Endothelial cell (in vitro differentiated cells): Measurements from ENCODE around the gene TTC7B. TPM values are rescaled to one million over a fixed set of nuclear protein-coding genes. Genes with fewer than 3 reads are reported as not detected.

Source experiments
- DNase-seq: peaks from one replicate; pipeline ENCODE4 v3.0.0; 2021; ENCODE audit warnings: low spot score
- H3K27ac Mint-ChIP-seq: one replicate; pipeline ENCODE4 v1.8.0; 2021; ENCODE audit warnings: mixed read lengths, inconsistent platforms; ENCODE audit not compliant: unreplicated experiment
- H3K27me3 Mint-ChIP-seq: one replicate; pipeline ENCODE4 v1.8.0; 2021; ENCODE audit warnings: mild to moderate bottlenecking, moderate library complexity, mixed read lengths, inconsistent platforms; ENCODE audit not compliant: unreplicated experiment
- H3K36me3 Mint-ChIP-seq: one replicate; pipeline ENCODE4 v1.8.0; 2021; ENCODE audit warnings: mild to moderate bottlenecking, low read depth, mixed read lengths, inconsistent platforms; ENCODE audit not compliant: unreplicated experiment
- H3K4me1 Mint-ChIP-seq: one replicate; pipeline ENCODE4 v1.8.0; 2021; ENCODE audit warnings: mild to moderate bottlenecking, mixed read lengths, inconsistent platforms; ENCODE audit not compliant: unreplicated experiment
- H3K4me3 Mint-ChIP-seq: one replicate; pipeline ENCODE4 v1.8.0; 2021; ENCODE audit warnings: mild to moderate bottlenecking, mixed read lengths, inconsistent platforms; ENCODE audit not compliant: unreplicated experiment
- H3K9me3 Mint-ChIP-seq: one replicate; pipeline ENCODE4 v1.8.0; 2021; ENCODE audit warnings: mixed read lengths, inconsistent platforms; ENCODE audit not compliant: unreplicated experiment
- total RNA-seq: library from RNA; stranded (reverse); fragmentation: NEBNext Ultra II Directional; extraction: Animal tissue kit (Norgen Biotek cat#: 25700); gene quantifications from one replicate; pipeline ENCODE4 v1.2.1, GENCODE V29; 2021; ENCODE audit not compliant: unreplicated experiment
- TF ChIP-seq, protein P1 (sequence below): fragments of 200-600 bp; sonication (generic); IDR thresholded peaks from one replicate; pipeline ENCODE4 v1.5.0; 2021; ENCODE audit warnings: antibody characterized with exemption; ENCODE audit not compliant: unreplicated experiment

The TTC7B gene
- total RNA-seq, 1 donor from 2014 or later = 93.5 TPM

- Mint-ChIP-seq H3K27ac (no peak overlapping the region), H3K27me3 (peaks cover 6% of the 10 kb centered on the region), H3K4me3 (no peak overlapping the region)
Measured at GRCh38 chr14:90791486-90791885, 24.7 kb downstream of the TTC7B start.

GRCh38 chr14:90788031-90788430, 28.2 kb downstream of the TTC7B start:
- H3K27me3 Mint-ChIP-seq = peaks cover 8% of the 10 kb centered on the region
- H3K9me3 Mint-ChIP-seq = no peaks in the 10 kb centered on the region
- H3K27ac Mint-ChIP-seq = no peak overlapping the region
- no peak for DNase-seq
- TF ChIP-seq, protein P1, sequence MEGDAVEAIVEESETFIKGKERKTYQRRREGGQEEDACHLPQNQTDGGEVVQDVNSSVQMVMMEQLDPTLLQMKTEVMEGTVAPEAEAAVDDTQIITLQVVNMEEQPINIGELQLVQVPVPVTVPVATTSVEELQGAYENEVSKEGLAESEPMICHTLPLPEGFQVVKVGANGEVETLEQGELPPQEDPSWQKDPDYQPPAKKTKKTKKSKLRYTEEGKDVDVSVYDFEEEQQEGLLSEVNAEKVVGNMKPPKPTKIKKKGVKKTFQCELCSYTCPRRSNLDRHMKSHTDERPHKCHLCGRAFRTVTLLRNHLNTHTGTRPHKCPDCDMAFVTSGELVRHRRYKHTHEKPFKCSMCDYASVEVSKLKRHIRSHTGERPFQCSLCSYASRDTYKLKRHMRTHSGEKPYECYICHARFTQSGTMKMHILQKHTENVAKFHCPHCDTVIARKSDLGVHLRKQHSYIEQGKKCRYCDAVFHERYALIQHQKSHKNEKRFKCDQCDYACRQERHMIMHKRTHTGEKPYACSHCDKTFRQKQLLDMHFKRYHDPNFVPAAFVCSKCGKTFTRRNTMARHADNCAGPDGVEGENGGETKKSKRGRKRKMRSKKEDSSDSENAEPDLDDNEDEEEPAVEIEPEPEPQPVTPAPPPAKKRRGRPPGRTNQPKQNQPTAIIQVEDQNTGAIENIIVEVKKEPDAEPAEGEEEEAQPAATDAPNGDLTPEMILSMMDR = no peak
- H3K36me3 Mint-ChIP-seq = peaks cover 13% of the 10 kb centered on the region
- no peak overlapping the region for H3K4me3 Mint-ChIP-seq
- peaks cover 9% of the 10 kb centered on the region for H3K4me1 Mint-ChIP-seq

More at GRCh38 chr14:90791486-90791885, 24.7 kb downstream of the TTC7B start:
- Mint-ChIP-seq H3K4me1 (peaks cover 17% of the 10 kb centered on the region), H3K9me3 (no peaks in the 10 kb centered on the region), H3K36me3 (no peaks in the 10 kb centered on the region)
- TF ChIP-seq, protein P1 = no peak
- no peak for DNase-seq

GRCh38 chr14:90785876-90786450, 30.3 kb downstream of the TTC7B start:
- no peak overlapping the region for H3K4me3 Mint-ChIP-seq
- peaks cover 8% of the 10 kb centered on the region for H3K4me1 Mint-ChIP-seq
- peaks cover 10% of the 10 kb centered on the region for H3K27me3 Mint-ChIP-seq
- DNase-seq = no peak
- no peak overlapping the region for H3K27ac Mint-ChIP-seq
- no peaks in the 10 kb centered on the region for H3K9me3 Mint-ChIP-seq
- peaks cover 20% of the 10 kb centered on the region for H3K36me3 Mint-ChIP-seq
- TF ChIP-seq, protein P1 = no peak

- Mint-ChIP-seq H3K4me1 (peaks cover 8% of the 10 kb centered on the region), H3K4me3 (peak overlapping the region; percentile 24), H3K9me3 (no peaks in the 10 kb centered on the region), H3K27me3 (peaks cover 10% of the 10 kb centered on the region), H3K27ac (peak overlapping the region; percentile 3), H3K36me3 (peaks cover 25% of the 10 kb centered on the region)
- TF ChIP-seq, protein P1 = no peak
- no peak for DNase-seq
Measured at GRCh38 chr14:90785471-90785870, 30.8 kb downstream of the TTC7B start.

DNA sequence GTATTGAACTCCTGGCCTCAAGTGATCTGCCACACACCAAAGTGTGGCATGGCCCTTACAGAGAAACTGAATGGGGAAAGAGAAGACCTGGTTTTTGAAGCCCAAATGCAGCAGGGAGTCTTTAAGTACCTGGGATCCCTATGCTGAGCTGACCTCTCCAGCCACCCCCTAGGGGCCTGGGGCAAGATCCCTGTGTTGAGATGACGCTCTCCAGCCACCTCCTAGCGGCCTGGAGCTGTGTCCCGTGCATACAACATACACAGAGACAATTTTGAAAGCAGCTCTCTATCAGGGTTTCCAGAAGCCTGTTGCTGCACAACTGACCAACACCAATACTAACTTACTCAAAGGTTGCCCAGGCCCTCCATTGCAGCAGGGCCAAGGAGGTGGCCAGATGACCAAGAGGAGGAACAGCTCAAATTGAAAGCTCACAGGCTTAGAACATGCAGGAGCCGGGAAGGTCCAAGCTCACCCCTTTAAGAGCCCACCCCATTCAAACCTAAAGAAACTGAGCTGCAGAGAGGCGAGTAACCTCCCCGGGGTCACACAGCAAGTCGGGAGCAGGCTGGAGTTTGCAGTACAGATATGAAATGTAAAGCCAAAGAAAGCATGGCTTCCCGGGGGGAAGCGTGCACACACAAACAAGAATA, 31.5 kb downstream of the TTC7B start:
- TF ChIP-seq, protein P1 = no peak
- H3K4me1 Mint-ChIP-seq = peaks cover 8% of the 10 kb centered on the region
- peaks cover 32% of the 10 kb centered on the region for H3K36me3 Mint-ChIP-seq

More for the DNA sequence above, 31.5 kb downstream of the TTC7B start:
- H3K9me3 Mint-ChIP-seq = no peaks in the 10 kb centered on the region
- H3K4me3 Mint-ChIP-seq = peak overlapping the region; percentile 24
- DNase-seq = no peak
- H3K27me3 Mint-ChIP-seq = peaks cover 9% of the 10 kb centered on the region
- peak overlapping the region; percentile 3 for H3K27ac Mint-ChIP-seq
